ENCODE measurements around the gene PPP3R1.

PPP3R1 gene

GRCh38 chr2:68278169-68278568, 25.8 kb upstream of the PPP3R1 start:
- no peaks in the 10 kb centered on the region for H3K9me3 ChIP-seq (ENCODE audit: control insufficient read depth, low read length)
- DNase-seq = no peak
- H2AK5ac ChIP-seq (ENCODE audit: low read length, severe bottlenecking) = no peak overlapping the region
- no peak overlapping the region for H3K4me2 ChIP-seq (ENCODE audit: low read length, poor library complexity, severe bottlenecking)
- no peak overlapping the region for H3K14ac ChIP-seq (ENCODE audit: low read length in 2 of 2)
- H2BK120ac ChIP-seq (ENCODE audit: low read depth, low read length) = no peak overlapping the region
- H2AFZ ChIP-seq (ENCODE audit: low read depth, low read length) = no peak overlapping the region
- no peak overlapping the region for H3K4me3 ChIP-seq (ENCODE audit: insufficient read depth in 1 of 2, low read depth in 1 of 2, low read length in 2 of 2)
- H4K91ac ChIP-seq (ENCODE audit: low read length) = no peak overlapping the region
- no peak overlapping the region for H2BK12ac ChIP-seq (ENCODE audit: low read length in 2 of 2)
- H3K4ac ChIP-seq (ENCODE audit: low read depth in 1 of 2, low read length in 2 of 2) = no peak overlapping the region
- H3K9ac ChIP-seq (ENCODE audit: low read length) = no peak overlapping the region
- H3K4me1 ChIP-seq (ENCODE audit: control insufficient read depth, insufficient read depth, low read depth, low read length) = no peaks in the 10 kb centered on the region
- no peak overlapping the region for H2BK15ac ChIP-seq (ENCODE audit: low read depth, poor library complexity, severe bottlenecking)
- no peak overlapping the region for H2BK5ac ChIP-seq (ENCODE audit: low read depth, low read length, poor library complexity, severe bottlenecking)
- no peak overlapping the region for H3K27ac ChIP-seq (ENCODE audit: low read length, poor library complexity, severe bottlenecking)
- H3K36me3 ChIP-seq (ENCODE audit: control insufficient read depth in 1 of 2, insufficient read depth in 2 of 2, low read depth in 1 of 2, low read length in 2 of 2) = no peaks in the 10 kb centered on the region
- no peaks in the 10 kb centered on the region for H3K27me3 ChIP-seq (ENCODE audit: control insufficient read depth in 1 of 2, insufficient read depth in 1 of 2, low read length in 2 of 2)
- H3K23ac ChIP-seq (ENCODE audit: low read length in 2 of 2) = no peak overlapping the region
- no peak overlapping the region for H3K18ac ChIP-seq (ENCODE audit: low read depth in 1 of 2, low read length in 2 of 2)
- H3K79me1 ChIP-seq (replicated peaks; ENCODE audit: low read length, poor library complexity, severe bottlenecking) = no peaks in the 10 kb centered on the region
- H4K8ac ChIP-seq (ENCODE audit: low read length) = no peak overlapping the region
- WGBS = no CpG with 5 or more reads among the region's 1 CpG

- H3K4ac ChIP-seq (ENCODE audit: low read depth in 1 of 2, low read length in 2 of 2) = no peak overlapping the region
- 67% methylated on average over 3 of the region's 3 CpGs for WGBS
- no peak overlapping the region for H3K14ac ChIP-seq (ENCODE audit: low read length in 2 of 2)
- no peak overlapping the region for H4K91ac ChIP-seq (ENCODE audit: low read length)
- no peak overlapping the region for H2BK5ac ChIP-seq (ENCODE audit: low read depth, low read length, poor library complexity, severe bottlenecking)
- H2AFZ ChIP-seq (ENCODE audit: low read depth, low read length) = no peak overlapping the region
- no peak overlapping the region for H3K4me3 ChIP-seq (ENCODE audit: insufficient read depth in 1 of 2, low read depth in 1 of 2, low read length in 2 of 2)
- no peak overlapping the region for H2AK5ac ChIP-seq (ENCODE audit: low read length, severe bottlenecking)
- H2BK120ac ChIP-seq (ENCODE audit: low read depth, low read length) = no peak overlapping the region
- no peak overlapping the region for H3K4me2 ChIP-seq (ENCODE audit: low read length, poor library complexity, severe bottlenecking)
- H3K18ac ChIP-seq (ENCODE audit: low read depth in 1 of 2, low read length in 2 of 2) = no peak overlapping the region
- H3K27ac ChIP-seq (ENCODE audit: low read length, poor library complexity, severe bottlenecking) = no peak overlapping the region
- H4K8ac ChIP-seq (ENCODE audit: low read length) = no peak overlapping the region
- no peaks in the 10 kb centered on the region for H3K27me3 ChIP-seq (ENCODE audit: control insufficient read depth in 1 of 2, insufficient read depth in 1 of 2, low read length in 2 of 2)
- no peak for DNase-seq
- H3K4me1 ChIP-seq (ENCODE audit: control insufficient read depth, insufficient read depth, low read depth, low read length) = no peaks in the 10 kb centered on the region
- H2BK12ac ChIP-seq (ENCODE audit: low read length in 2 of 2) = no peak overlapping the region
- H3K36me3 ChIP-seq (ENCODE audit: control insufficient read depth in 1 of 2, insufficient read depth in 2 of 2, low read depth in 1 of 2, low read length in 2 of 2) = no peaks in the 10 kb centered on the region
- no peaks in the 10 kb centered on the region for H3K9me3 ChIP-seq (ENCODE audit: control insufficient read depth, low read length)
- H3K9ac ChIP-seq (ENCODE audit: low read length) = no peak overlapping the region
- H2BK15ac ChIP-seq (ENCODE audit: low read depth, poor library complexity, severe bottlenecking) = no peak overlapping the region
- H3K79me1 ChIP-seq (replicated peaks; ENCODE audit: low read length, poor library complexity, severe bottlenecking) = no peaks in the 10 kb centered on the region
- H3K23ac ChIP-seq (ENCODE audit: low read length in 2 of 2) = no peak overlapping the region
These were observed 21.7 kb upstream of the PPP3R1 start for GRCh38 chr2:68274022-68274421.

GRCh38 chr2:68272246-68272994, 20.1 kb upstream of the PPP3R1 start:
- H3K4me1 ChIP-seq (ENCODE audit: control insufficient read depth, insufficient read depth, low read depth, low read length) = no peaks in the 10 kb centered on the region
- no peak overlapping the region for H3K4me3 ChIP-seq (ENCODE audit: insufficient read depth in 1 of 2, low read depth in 1 of 2, low read length in 2 of 2)
- H2AK5ac ChIP-seq (ENCODE audit: low read length, severe bottlenecking) = no peak overlapping the region
- H3K27me3 ChIP-seq (ENCODE audit: control insufficient read depth in 1 of 2, insufficient read depth in 1 of 2, low read length in 2 of 2) = no peaks in the 10 kb centered on the region
- H2BK5ac ChIP-seq (ENCODE audit: low read depth, low read length, poor library complexity, severe bottlenecking) = no peak overlapping the region
- H3K27ac ChIP-seq (ENCODE audit: low read length, poor library complexity, severe bottlenecking) = no peak overlapping the region
- peak; percentile 29 for DNase-seq
- no peak overlapping the region for H3K4me2 ChIP-seq (ENCODE audit: low read length, poor library complexity, severe bottlenecking)
- H3K18ac ChIP-seq (ENCODE audit: low read depth in 1 of 2, low read length in 2 of 2) = no peak overlapping the region
- H3K9me3 ChIP-seq (ENCODE audit: control insufficient read depth, low read length) = no peaks in the 10 kb centered on the region
- no peaks in the 10 kb centered on the region for H3K36me3 ChIP-seq (ENCODE audit: control insufficient read depth in 1 of 2, insufficient read depth in 2 of 2, low read depth in 1 of 2, low read length in 2 of 2)
- no peaks in the 10 kb centered on the region for H3K79me1 ChIP-seq (replicated peaks; ENCODE audit: low read length, poor library complexity, severe bottlenecking)
- H3K9ac ChIP-seq (ENCODE audit: low read length) = no peak overlapping the region
- no peak overlapping the region for H3K14ac ChIP-seq (ENCODE audit: low read length in 2 of 2)
- no peak overlapping the region for H2BK15ac ChIP-seq (ENCODE audit: low read depth, poor library complexity, severe bottlenecking)
- no peak overlapping the region for H2AFZ ChIP-seq (ENCODE audit: low read depth, low read length)
- no peak overlapping the region for H4K8ac ChIP-seq (ENCODE audit: low read length)
- no peak overlapping the region for H2BK120ac ChIP-seq (ENCODE audit: low read depth, low read length)
- no peak overlapping the region for H2BK12ac ChIP-seq (ENCODE audit: low read length in 2 of 2)
- 90% methylated on average over 2 of the region's 2 CpGs for WGBS
- no peak overlapping the region for H4K91ac ChIP-seq (ENCODE audit: low read length)
- no peak overlapping the region for H3K4ac ChIP-seq (ENCODE audit: low read depth in 1 of 2, low read length in 2 of 2)
- H3K23ac ChIP-seq (ENCODE audit: low read length in 2 of 2) = no peak overlapping the region

GRCh38 chr2:68266655-68267054, 14.3 kb upstream of the PPP3R1 start:
- H3K4me1 ChIP-seq (ENCODE audit: control insufficient read depth, insufficient read depth, low read depth, low read length) = no peaks in the 10 kb centered on the region
- DNase-seq = no peak
- no CpG with 5 or more reads among the region's 1 CpG for WGBS

More at GRCh38 chr2:68266655-68267054, 14.3 kb upstream of the PPP3R1 start:
- Histone ChIP-seq H3K4ac (ENCODE audit: low read depth in 1 of 2, low read length in 2 of 2) (no peak overlapping the region), H2BK120ac (ENCODE audit: low read depth, low read length) (no peak overlapping the region), H3K14ac (ENCODE audit: low read length in 2 of 2) (no peak overlapping the region), H2BK12ac (ENCODE audit: low read length in 2 of 2) (no peak overlapping the region), H3K4me3 (ENCODE audit: insufficient read depth in 1 of 2, low read depth in 1 of 2, low read length in 2 of 2) (no peak overlapping the region), H3K36me3 (ENCODE audit: control insufficient read depth in 1 of 2, insufficient read depth in 2 of 2, low read depth in 1 of 2, low read length in 2 of 2) (no peaks in the 10 kb centered on the region), H4K91ac (ENCODE audit: low read length) (no peak overlapping the region), H3K23ac (ENCODE audit: low read length in 2 of 2) (no peak overlapping the region), H3K9ac (ENCODE audit: low read length) (no peak overlapping the region), H2BK5ac (ENCODE audit: low read depth, low read length, poor library complexity, severe bottlenecking) (no peak overlapping the region), H3K27me3 (ENCODE audit: control insufficient read depth in 1 of 2, insufficient read depth in 1 of 2, low read length in 2 of 2) (no peaks in the 10 kb centered on the region), H3K9me3 (ENCODE audit: control insufficient read depth, low read length) (no peaks in the 10 kb centered on the region), H2BK15ac (ENCODE audit: low read depth, poor library complexity, severe bottlenecking) (no peak overlapping the region), H4K8ac (ENCODE audit: low read length) (no peak overlapping the region), H3K79me1 (replicated peaks; ENCODE audit: low read length, poor library complexity, severe bottlenecking) (no peaks in the 10 kb centered on the region), H3K18ac (ENCODE audit: low read depth in 1 of 2, low read length in 2 of 2) (no peak overlapping the region), H3K27ac (ENCODE audit: low read length, poor library complexity, severe bottlenecking) (no peak overlapping the region), H3K4me2 (ENCODE audit: low read length, poor library complexity, severe bottlenecking) (no peak overlapping the region), H2AFZ (ENCODE audit: low read depth, low read length) (no peak overlapping the region), H2AK5ac (ENCODE audit: low read length, severe bottlenecking) (no peak overlapping the region)
